CD4-positive, alpha-beta T cell treated with Interferon gamma for 1 hour (primary cell): ENCODE data around the gene PLD5.

Experiments used
- DNase-seq: peaks from one replicate; pipeline ENCODE4 v3.0.0-alpha.2; 2020

The PLD5 gene

GRCh38 chr1:242033447-242033846 lies 491.1 kb downstream of the PLD5 start:
- DNase-seq = no peak
